ENCODE results near the gene HAGHL.
A peak's percentile ranks its signal among the peaks of the same experiment; 100 is the strongest.

The HAGHL gene

DNA sequence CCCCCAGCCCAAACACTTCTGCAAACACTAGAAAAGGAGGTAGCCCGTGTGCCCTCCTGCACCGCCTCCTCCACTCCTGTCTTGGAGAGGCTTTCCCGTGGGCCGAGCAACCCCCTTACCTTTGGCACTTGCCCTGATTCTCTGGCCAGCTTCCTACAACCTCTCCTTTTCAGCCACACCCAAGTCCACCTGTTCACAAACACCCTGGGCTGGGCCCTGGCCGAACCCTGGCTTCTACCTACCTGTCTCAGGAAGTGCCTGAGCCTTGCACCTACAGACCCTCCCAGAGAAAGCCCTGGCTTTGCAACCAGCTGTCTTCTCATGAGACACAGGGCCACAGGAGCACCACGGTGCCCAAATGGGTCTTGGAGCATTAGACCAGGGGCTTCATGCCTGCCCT, 8.0 kb upstream of the HAGHL start:
- Histone ChIP-seq H2AFZ (ENCODE audit: low read depth, low read length) (no peak overlapping the region), H4K20me1 (ENCODE audit: insufficient read depth, low read length) (peaks cover 51% of the 10 kb centered on the region), H3K4me1 (ENCODE audit: insufficient read depth, low read length) (peaks cover 77% of the 10 kb centered on the region), H3K4me3 (ENCODE audit: low read depth in 1 of 2, low read length in 2 of 2) (0 out of 4 replicates have a peak overlapping the region, but pooled peaks of 1 of the 2 experiments have one; percentile 67), H3K4me2 (ENCODE audit: insufficient read depth, low read length) (peak overlapping the region; percentile 86), H3K27me3 (ENCODE audit: insufficient read depth, low read length, poor library complexity) (peaks cover 6% of the 10 kb centered on the region), H3K27ac (ENCODE audit: low read length) (peak overlapping the region; percentile 79), H3K9ac (ENCODE audit: low read depth, low read length) (peak overlapping the region; percentile 30), H3K79me2 (ENCODE audit: insufficient read depth, low read length) (peaks cover 18% of the 10 kb centered on the region), H3K36me3 (ENCODE audit: insufficient read depth, low read length) (peaks cover 12% of the 10 kb centered on the region; the same call in 1 of the 2 replicates), H3K9me3 (ENCODE audit: insufficient read depth, low read length, severe bottlenecking) (no peaks in the 10 kb centered on the region)
- no peak for DNase-seq
- ATAC-seq (ENCODE audit: insufficient read depth, low read depth): no peak
- TF ChIP-seq, protein P1, sequence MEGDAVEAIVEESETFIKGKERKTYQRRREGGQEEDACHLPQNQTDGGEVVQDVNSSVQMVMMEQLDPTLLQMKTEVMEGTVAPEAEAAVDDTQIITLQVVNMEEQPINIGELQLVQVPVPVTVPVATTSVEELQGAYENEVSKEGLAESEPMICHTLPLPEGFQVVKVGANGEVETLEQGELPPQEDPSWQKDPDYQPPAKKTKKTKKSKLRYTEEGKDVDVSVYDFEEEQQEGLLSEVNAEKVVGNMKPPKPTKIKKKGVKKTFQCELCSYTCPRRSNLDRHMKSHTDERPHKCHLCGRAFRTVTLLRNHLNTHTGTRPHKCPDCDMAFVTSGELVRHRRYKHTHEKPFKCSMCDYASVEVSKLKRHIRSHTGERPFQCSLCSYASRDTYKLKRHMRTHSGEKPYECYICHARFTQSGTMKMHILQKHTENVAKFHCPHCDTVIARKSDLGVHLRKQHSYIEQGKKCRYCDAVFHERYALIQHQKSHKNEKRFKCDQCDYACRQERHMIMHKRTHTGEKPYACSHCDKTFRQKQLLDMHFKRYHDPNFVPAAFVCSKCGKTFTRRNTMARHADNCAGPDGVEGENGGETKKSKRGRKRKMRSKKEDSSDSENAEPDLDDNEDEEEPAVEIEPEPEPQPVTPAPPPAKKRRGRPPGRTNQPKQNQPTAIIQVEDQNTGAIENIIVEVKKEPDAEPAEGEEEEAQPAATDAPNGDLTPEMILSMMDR (IDR thresholded peaks at IDR 0.05; ENCODE audit: borderline replicate concordance, extremely low read depth, low read length, poor library complexity, severe bottlenecking): no peak
- no peak for TF ChIP-seq EZH2 (IDR thresholded peaks at IDR 0.05; ENCODE audit: borderline replicate concordance, low read depth, low read length, severe bottlenecking)

GRCh38 chr16:719815-720446, 7.0 kb upstream of the HAGHL start:
- H4K20me1 ChIP-seq (ENCODE audit: insufficient read depth, low read length): peaks cover 53% of the 10 kb centered on the region
- peak; percentile 15 for ATAC-seq (ENCODE audit: insufficient read depth, low read depth)
- H3K27me3 ChIP-seq (ENCODE audit: insufficient read depth, low read length, poor library complexity): peaks cover 6% of the 10 kb centered on the region
- no peaks in the 10 kb centered on the region for H3K9me3 ChIP-seq (ENCODE audit: insufficient read depth, low read length, severe bottlenecking)
- H3K36me3 ChIP-seq (ENCODE audit: insufficient read depth, low read length): peaks cover 12% of the 10 kb centered on the region; the same call in 1 of the 2 replicates
- peak overlapping the region; percentile 86 for H3K4me2 ChIP-seq (ENCODE audit: insufficient read depth, low read length)
- peak overlapping the region; percentile 79 for H3K27ac ChIP-seq (ENCODE audit: low read length)
- H3K79me2 ChIP-seq (ENCODE audit: insufficient read depth, low read length): peaks cover 18% of the 10 kb centered on the region
- H3K9ac ChIP-seq (ENCODE audit: low read depth, low read length): peak overlapping the region; percentile 79
- H2AFZ ChIP-seq (ENCODE audit: low read depth, low read length): no peak overlapping the region
- DNase-seq: peak; percentile 45
- TF ChIP-seq, protein P1 (IDR thresholded peaks at IDR 0.05; ENCODE audit: borderline replicate concordance, extremely low read depth, low read length, poor library complexity, severe bottlenecking): peak; percentile 51
- TF ChIP-seq EZH2 (IDR thresholded peaks at IDR 0.05; ENCODE audit: borderline replicate concordance, low read depth, low read length, severe bottlenecking): no peak
- peaks cover 68% of the 10 kb centered on the region for H3K4me1 ChIP-seq (ENCODE audit: insufficient read depth, low read length)
- peak overlapping the region in 1 of 2 experiments; percentile 67; a peak in 2 of 4 replicates for H3K4me3 ChIP-seq (ENCODE audit: low read depth in 1 of 2, low read length in 2 of 2)

DNA sequence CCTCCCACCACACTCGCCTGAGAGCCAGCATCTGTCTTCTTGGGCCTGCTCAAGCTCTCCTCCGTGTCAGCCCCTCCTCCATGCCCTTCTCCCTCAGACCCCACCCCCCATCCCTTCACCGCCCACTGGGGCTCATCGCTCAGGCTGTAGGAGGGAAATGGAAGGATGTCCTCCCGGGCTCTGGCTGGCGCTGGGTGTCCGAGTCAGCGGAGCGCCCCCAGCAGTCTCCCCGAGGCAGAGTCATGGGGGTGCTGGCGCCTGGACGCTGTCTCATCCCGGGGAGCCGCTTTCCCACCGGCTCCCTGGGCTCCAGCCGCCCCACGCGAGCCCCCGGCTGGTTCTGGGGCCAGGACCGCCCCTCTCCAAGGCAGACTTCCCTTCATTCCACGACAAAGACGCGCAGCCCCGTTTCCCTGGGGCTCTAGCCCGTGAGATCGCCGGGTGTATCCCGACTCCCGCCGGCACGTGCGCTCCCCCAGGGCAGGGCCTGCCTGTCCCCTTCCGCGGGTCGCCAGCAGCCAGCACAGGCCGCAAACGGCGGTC, 6.4 kb upstream of the HAGHL start:
- H3K79me2 ChIP-seq (ENCODE audit: insufficient read depth, low read length): peaks cover 14% of the 10 kb centered on the region
- H3K4me2 ChIP-seq (ENCODE audit: insufficient read depth, low read length): peak overlapping the region; percentile 86
- H3K9ac ChIP-seq (ENCODE audit: low read depth, low read length): peak overlapping the region; percentile 79
- DNase-seq (peak; percentile 88), ATAC-seq (ENCODE audit: insufficient read depth, low read depth) (peak; percentile 71)
- peak overlapping the region; percentile 28 to 67; a peak in 3 of 4 replicates for H3K4me3 ChIP-seq (ENCODE audit: low read depth in 1 of 2, low read length in 2 of 2)
- H4K20me1 ChIP-seq (ENCODE audit: insufficient read depth, low read length): peaks cover 59% of the 10 kb centered on the region
- H2AFZ ChIP-seq (ENCODE audit: low read depth, low read length): peak overlapping the region; percentile 67
- peak overlapping the region; percentile 79 for H3K27ac ChIP-seq (ENCODE audit: low read length)
- no peaks in the 10 kb centered on the region for H3K9me3 ChIP-seq (ENCODE audit: insufficient read depth, low read length, severe bottlenecking)
- H3K4me1 ChIP-seq (ENCODE audit: insufficient read depth, low read length): peaks cover 64% of the 10 kb centered on the region
- no peak for TF ChIP-seq EZH2 (IDR thresholded peaks at IDR 0.05; ENCODE audit: borderline replicate concordance, low read depth, low read length, severe bottlenecking)
- TF ChIP-seq, protein P1 (IDR thresholded peaks at IDR 0.05; ENCODE audit: borderline replicate concordance, extremely low read depth, low read length, poor library complexity, severe bottlenecking): peak; percentile 21
- H3K27me3 ChIP-seq (ENCODE audit: insufficient read depth, low read length, poor library complexity): peaks cover 6% of the 10 kb centered on the region
- H3K36me3 ChIP-seq (ENCODE audit: insufficient read depth, low read length): peaks cover 12% of the 10 kb centered on the region; the same call in 1 of the 2 replicates
